ENCODE data around the gene COL5A1.

The COL5A1 gene

DNA sequence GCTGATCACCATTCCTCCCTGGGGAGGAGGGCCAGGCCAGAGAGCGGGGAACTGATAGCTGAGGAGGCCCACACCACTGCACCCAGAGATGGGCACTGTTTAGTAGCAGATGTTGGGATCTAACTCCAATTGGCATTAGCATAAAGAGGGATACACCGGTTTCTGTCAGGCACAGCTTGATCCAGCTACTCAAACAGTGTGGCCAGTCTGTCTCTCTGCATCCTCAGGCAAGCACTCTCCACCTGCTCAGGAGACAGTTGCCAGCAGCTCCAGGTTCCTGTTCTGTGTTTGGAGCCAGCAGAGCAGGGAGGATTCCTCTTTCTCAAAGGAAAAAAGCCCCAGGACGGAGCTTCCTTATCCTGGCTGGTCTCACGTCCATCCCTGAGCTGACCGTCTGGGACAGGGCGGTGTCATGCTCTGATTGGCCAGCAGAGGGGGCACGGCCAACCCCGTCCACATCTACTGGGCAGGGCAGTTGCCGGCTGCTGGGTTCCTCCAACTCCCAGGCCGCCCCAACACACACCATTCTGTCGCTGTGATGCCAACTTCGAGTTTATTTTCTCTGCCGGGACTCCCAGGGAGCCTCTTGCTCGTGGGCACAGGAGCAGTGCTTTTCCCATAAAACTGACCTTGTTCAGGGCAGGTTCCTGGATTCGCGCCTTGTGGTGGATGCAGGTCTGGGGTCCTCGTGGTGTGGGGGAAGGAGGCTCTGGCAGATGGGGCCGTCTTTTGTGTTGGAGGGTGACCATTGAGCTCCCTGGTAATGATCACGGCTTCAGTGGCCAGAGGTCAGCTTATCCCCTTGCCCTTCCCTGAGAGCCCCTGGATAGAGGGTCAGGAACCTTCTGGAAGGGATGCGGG lies 47.9 kb downstream of the COL5A1 start:
- Histone ChIP-seq H3K4me3 (ENCODE audit: low read length) (no peak overlapping the region), H3K18ac (ENCODE audit: low read length) (no peak overlapping the region), H2AK5ac (ENCODE audit: low read length) (no peak overlapping the region), H3K79me2 (ENCODE audit: control insufficient read depth, insufficient read depth, low read length) (peaks cover 10% of the 10 kb centered on the region), H3K4me2 (ENCODE audit: low read length) (no peak overlapping the region), H3K56ac (ENCODE audit: low read length) (no peak overlapping the region), H3K27me3 (ENCODE audit: insufficient read depth, low read length, poor library complexity) (no peaks in the 10 kb centered on the region), H4K8ac (ENCODE audit: low read depth, low read length) (no peak overlapping the region), H2BK120ac (ENCODE audit: low read depth, low read length) (no peak overlapping the region), H3K79me1 (ENCODE audit: low read length) (peaks cover 32% of the 10 kb centered on the region), H3K23ac (ENCODE audit: low read length) (no peak overlapping the region), H2BK15ac (replicated peaks; ENCODE audit: low read depth) (no peak overlapping the region), H3K27ac (ENCODE audit: low read depth, low read length) (no peak overlapping the region), H3K4ac (ENCODE audit: low read depth, low read length) (no peak overlapping the region), H2BK5ac (ENCODE audit: low read length) (no peak overlapping the region), H3K4me1 (ENCODE audit: control insufficient read depth, low read depth, low read length) (no peaks in the 10 kb centered on the region), H3K36me3 (ENCODE audit: control insufficient read depth, insufficient read depth, low read length) (peaks cover 8% of the 10 kb centered on the region), H3K9ac (ENCODE audit: low read length) (no peak overlapping the region), H4K5ac (ENCODE audit: low read length) (no peak overlapping the region)
- DNase-seq: peak; percentile 67
- no CpG with 5 or more reads among the region's 20 CpGs for WGBS (ENCODE audit: extremely low coverage, insufficient coverage, low lambda C conversion rate)

- no peak overlapping the region for H3K18ac ChIP-seq (ENCODE audit: low read length)
- no peak overlapping the region for H2BK15ac ChIP-seq (replicated peaks; ENCODE audit: low read depth)
- H2BK120ac ChIP-seq (ENCODE audit: low read depth, low read length): no peak overlapping the region
- no CpG with 5 or more reads among the region's 15 CpGs for WGBS (ENCODE audit: extremely low coverage, insufficient coverage, low lambda C conversion rate)
- H3K9ac ChIP-seq (ENCODE audit: low read length): no peak overlapping the region
- peaks cover 30% of the 10 kb centered on the region for H3K79me1 ChIP-seq (ENCODE audit: low read length)
- H3K56ac ChIP-seq (ENCODE audit: low read length): no peak overlapping the region
- peaks cover 8% of the 10 kb centered on the region for H3K36me3 ChIP-seq (ENCODE audit: control insufficient read depth, insufficient read depth, low read length)
- H3K27ac ChIP-seq (ENCODE audit: low read depth, low read length): no peak overlapping the region
- H3K4me1 ChIP-seq (ENCODE audit: control insufficient read depth, low read depth, low read length): no peaks in the 10 kb centered on the region
- no peaks in the 10 kb centered on the region for H3K27me3 ChIP-seq (ENCODE audit: insufficient read depth, low read length, poor library complexity)
- H3K79me2 ChIP-seq (ENCODE audit: control insufficient read depth, insufficient read depth, low read length): peaks cover 10% of the 10 kb centered on the region
- no peak overlapping the region for H3K4me2 ChIP-seq (ENCODE audit: low read length)
- no peak overlapping the region for H3K23ac ChIP-seq (ENCODE audit: low read length)
- H4K8ac ChIP-seq (ENCODE audit: low read depth, low read length): no peak overlapping the region
- no peak overlapping the region for H2BK5ac ChIP-seq (ENCODE audit: low read length)
- H4K5ac ChIP-seq (ENCODE audit: low read length): no peak overlapping the region
- no peak overlapping the region for H2AK5ac ChIP-seq (ENCODE audit: low read length)
- H3K4me3 ChIP-seq (ENCODE audit: low read length): no peak overlapping the region
- DNase-seq: no peak
- no peak overlapping the region for H3K4ac ChIP-seq (ENCODE audit: low read depth, low read length)
These were observed 48.7 kb downstream of the COL5A1 start for GRCh38 chr9:134690301-134690751.

DNA sequence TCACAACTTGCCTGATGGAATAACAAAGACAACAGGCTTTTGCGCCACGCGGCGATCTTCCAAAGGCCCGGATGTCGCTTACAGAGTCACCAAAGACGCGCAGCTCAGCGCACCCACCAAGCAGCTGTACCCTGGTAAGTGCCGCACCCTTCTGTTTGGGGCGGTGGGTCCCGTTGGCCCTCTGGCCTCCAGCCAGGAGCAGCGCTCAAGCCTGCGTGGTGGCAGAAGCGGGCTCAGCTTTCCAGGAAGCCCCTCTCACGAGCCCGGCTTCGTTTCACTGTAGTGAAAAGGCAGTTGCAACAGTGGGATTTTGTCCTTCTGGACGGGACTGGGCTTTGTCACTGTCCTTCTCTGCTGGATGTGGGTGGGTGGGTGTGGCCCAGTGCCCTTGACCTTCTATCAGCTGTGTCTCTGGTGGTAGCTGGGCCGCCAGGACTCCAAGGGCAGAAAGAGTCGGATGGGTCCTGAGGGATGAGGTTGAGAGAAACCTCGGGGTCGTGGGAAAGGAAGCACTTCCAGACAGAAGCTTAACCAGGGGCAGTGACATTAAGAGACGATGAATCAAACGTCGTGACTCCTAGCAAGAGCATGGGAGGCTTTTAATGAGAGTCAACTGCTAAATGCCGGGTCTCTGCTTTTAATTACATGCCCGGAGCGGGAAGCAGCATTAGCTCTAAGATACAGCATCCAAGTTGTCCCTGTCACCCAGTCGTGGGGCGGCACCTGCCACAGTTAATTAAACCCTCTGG lies 49.5 kb downstream of the COL5A1 start:
- Histone ChIP-seq H3K18ac (ENCODE audit: low read length) (no peak overlapping the region), H2BK120ac (ENCODE audit: low read depth, low read length) (no peak overlapping the region), H2BK5ac (ENCODE audit: low read length) (no peak overlapping the region), H3K23ac (ENCODE audit: low read length) (no peak overlapping the region), H3K4me3 (ENCODE audit: low read length) (no peak overlapping the region), H3K56ac (ENCODE audit: low read length) (no peak overlapping the region), H3K27ac (ENCODE audit: low read depth, low read length) (no peak overlapping the region), H2BK15ac (replicated peaks; ENCODE audit: low read depth) (no peak overlapping the region), H3K4me2 (ENCODE audit: low read length) (no peak overlapping the region), H3K79me2 (ENCODE audit: control insufficient read depth, insufficient read depth, low read length) (peaks cover 7% of the 10 kb centered on the region), H2AK5ac (ENCODE audit: low read length) (no peak overlapping the region), H3K4ac (ENCODE audit: low read depth, low read length) (no peak overlapping the region), H3K79me1 (ENCODE audit: low read length) (peaks cover 26% of the 10 kb centered on the region), H3K9ac (ENCODE audit: low read length) (no peak overlapping the region), H3K36me3 (ENCODE audit: control insufficient read depth, insufficient read depth, low read length) (peaks cover 8% of the 10 kb centered on the region), H3K27me3 (ENCODE audit: insufficient read depth, low read length, poor library complexity) (no peaks in the 10 kb centered on the region), H4K5ac (ENCODE audit: low read length) (no peak overlapping the region), H4K8ac (ENCODE audit: low read depth, low read length) (no peak overlapping the region), H3K4me1 (ENCODE audit: control insufficient read depth, low read depth, low read length) (no peaks in the 10 kb centered on the region)
- no CpG with 5 or more reads among the region's 31 CpGs for WGBS (ENCODE audit: extremely low coverage, insufficient coverage, low lambda C conversion rate)
- no peak for DNase-seq

DNA sequence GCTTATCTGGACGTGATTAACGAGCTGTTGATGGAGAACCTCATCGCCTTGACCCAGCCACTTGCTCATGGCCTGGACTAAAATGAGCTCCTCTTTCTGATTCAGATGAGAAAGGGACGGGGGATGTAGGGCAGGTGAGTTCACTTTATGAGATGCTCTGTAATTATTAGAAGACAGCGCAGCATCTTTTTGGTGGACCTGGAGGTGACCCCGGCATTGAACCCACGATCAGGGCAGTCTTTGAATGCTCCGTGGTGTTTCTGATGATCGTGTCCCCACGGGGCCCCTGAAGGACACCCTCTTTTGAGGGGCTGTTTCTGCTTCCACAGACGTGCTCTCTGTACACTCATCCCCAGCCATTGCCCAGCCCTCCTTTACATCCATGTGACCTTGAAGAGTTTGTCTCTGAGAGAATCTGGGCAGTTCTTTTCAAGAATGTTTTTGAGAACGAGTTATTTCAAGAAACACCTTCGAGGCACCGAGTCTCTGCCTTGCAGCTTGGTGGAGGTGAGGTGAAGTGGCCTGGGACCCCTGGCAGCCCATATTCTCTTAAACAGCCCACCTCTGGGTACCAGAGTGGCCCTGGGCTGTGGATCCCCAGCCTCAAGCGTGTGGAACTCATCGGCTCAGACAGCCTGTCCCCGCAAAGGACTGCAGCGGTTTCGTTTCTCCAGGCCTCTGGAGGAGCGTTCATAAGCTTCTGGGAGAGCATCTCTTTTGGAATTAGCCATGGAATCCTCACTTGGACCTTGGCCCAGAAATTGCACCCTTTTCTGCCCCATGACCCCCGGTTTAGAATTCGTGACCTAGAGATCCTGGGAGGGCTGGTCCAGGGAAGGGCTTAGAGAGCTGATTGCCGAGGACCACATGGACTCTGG lies 50.3 kb downstream of the COL5A1 start:
- H4K5ac ChIP-seq (ENCODE audit: low read length): no peak overlapping the region
- no peak overlapping the region for H2AK5ac ChIP-seq (ENCODE audit: low read length)
- H2BK5ac ChIP-seq (ENCODE audit: low read length): no peak overlapping the region
- H2BK15ac ChIP-seq (replicated peaks; ENCODE audit: low read depth): no peak overlapping the region
- H3K4ac ChIP-seq (ENCODE audit: low read depth, low read length): no peak overlapping the region
- no peaks in the 10 kb centered on the region for H3K4me1 ChIP-seq (ENCODE audit: control insufficient read depth, low read depth, low read length)
- no peak overlapping the region for H2BK120ac ChIP-seq (ENCODE audit: low read depth, low read length)
- WGBS (ENCODE audit: extremely low coverage, insufficient coverage, low lambda C conversion rate): no CpG with 5 or more reads among the region's 23 CpGs
- H3K56ac ChIP-seq (ENCODE audit: low read length): no peak overlapping the region
- no peak overlapping the region for H3K4me3 ChIP-seq (ENCODE audit: low read length)
- peaks cover 19% of the 10 kb centered on the region for H3K79me1 ChIP-seq (ENCODE audit: low read length)
- H3K27ac ChIP-seq (ENCODE audit: low read depth, low read length): no peak overlapping the region
- no peak overlapping the region for H4K8ac ChIP-seq (ENCODE audit: low read depth, low read length)
- H3K18ac ChIP-seq (ENCODE audit: low read length): no peak overlapping the region
- H3K79me2 ChIP-seq (ENCODE audit: control insufficient read depth, insufficient read depth, low read length): peaks cover 3% of the 10 kb centered on the region
- H3K36me3 ChIP-seq (ENCODE audit: control insufficient read depth, insufficient read depth, low read length): peaks cover 8% of the 10 kb centered on the region
- H3K4me2 ChIP-seq (ENCODE audit: low read length): no peak overlapping the region
- no peak for DNase-seq
- H3K27me3 ChIP-seq (ENCODE audit: insufficient read depth, low read length, poor library complexity): no peaks in the 10 kb centered on the region
- no peak overlapping the region for H3K9ac ChIP-seq (ENCODE audit: low read length)
- H3K23ac ChIP-seq (ENCODE audit: low read length): no peak overlapping the region

DNA sequence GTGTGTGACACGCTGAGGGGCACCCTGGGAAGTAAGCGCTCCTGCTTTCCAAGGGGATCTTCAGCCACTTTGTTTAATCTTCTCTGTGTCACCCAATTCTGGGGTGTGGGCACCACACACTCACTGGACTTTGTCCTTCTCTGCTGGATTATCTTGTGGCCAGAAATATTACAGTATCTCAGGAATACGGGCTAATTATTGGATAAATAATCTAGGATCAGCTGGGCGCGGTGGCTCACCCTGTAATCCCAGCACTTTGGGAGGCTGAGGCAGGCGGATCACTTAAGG lies 50.9 kb downstream of the COL5A1 start:
- Histone ChIP-seq H2BK120ac (ENCODE audit: low read depth, low read length) (no peak overlapping the region), H3K4me2 (ENCODE audit: low read length) (no peak overlapping the region), H2AK5ac (ENCODE audit: low read length) (no peak overlapping the region), H3K9ac (ENCODE audit: low read length) (no peak overlapping the region), H3K4me3 (ENCODE audit: low read length) (no peak overlapping the region), H4K8ac (ENCODE audit: low read depth, low read length) (no peak overlapping the region), H3K4ac (ENCODE audit: low read depth, low read length) (no peak overlapping the region), H3K79me2 (ENCODE audit: control insufficient read depth, insufficient read depth, low read length) (no peaks in the 10 kb centered on the region), H3K27ac (ENCODE audit: low read depth, low read length) (no peak overlapping the region), H3K56ac (ENCODE audit: low read length) (no peak overlapping the region), H2BK5ac (ENCODE audit: low read length) (no peak overlapping the region), H3K23ac (ENCODE audit: low read length) (no peak overlapping the region), H2BK15ac (replicated peaks; ENCODE audit: low read depth) (no peak overlapping the region), H3K4me1 (ENCODE audit: control insufficient read depth, low read depth, low read length) (no peaks in the 10 kb centered on the region), H4K5ac (ENCODE audit: low read length) (no peak overlapping the region), H3K27me3 (ENCODE audit: insufficient read depth, low read length, poor library complexity) (no peaks in the 10 kb centered on the region), H3K79me1 (ENCODE audit: low read length) (peaks cover 14% of the 10 kb centered on the region), H3K18ac (ENCODE audit: low read length) (no peak overlapping the region), H3K36me3 (ENCODE audit: control insufficient read depth, insufficient read depth, low read length) (peaks cover 8% of the 10 kb centered on the region)
- DNase-seq: no peak
- no CpG with 5 or more reads among the region's 6 CpGs for WGBS (ENCODE audit: extremely low coverage, insufficient coverage, low lambda C conversion rate)
